IPS DF 6.9 (cell line): ENCODE measurements around the gene AOPEP.

ENCODE experiments used
- DNase-seq: peaks from one replicate; pipeline ENCODE4 v3.0.0-alpha.2; 2013; ENCODE audit warnings: low read depth, low spot score
- H3K27ac ChIP-seq: one replicate; pipeline ENCODE4 v1.5.1; 2013; ENCODE audit warnings: low read length, control low read depth
- H3K27me3 ChIP-seq: 2 replicates; pipeline ENCODE4 v1.6.1; 2013; ENCODE audit warnings: mild to moderate bottlenecking, low read length; ENCODE audit not compliant: control insufficient read depth, insufficient read depth
- H3K36me3 ChIP-seq: 2 replicates; pipeline ENCODE4 v1.6.1; 2013; ENCODE audit warnings: low read length; ENCODE audit not compliant: control insufficient read depth, insufficient read depth
- H3K4me1 ChIP-seq: 2 replicates; pipeline ENCODE4 v1.6.1; 2013; ENCODE audit warnings: low read length; ENCODE audit not compliant: control insufficient read depth, insufficient read depth
- H3K4me3 ChIP-seq: 2 replicates; pipeline ENCODE4 v1.5.1; 2013; ENCODE audit warnings: mild to moderate bottlenecking, low read length
- H3K9me3 ChIP-seq: 2 replicates; pipeline ENCODE4 v1.6.1; 2013; ENCODE audit warnings: low read length, inconsistent platforms; ENCODE audit not compliant: control insufficient read depth, insufficient read depth
- WGBS: extraction: QIAGEN DNeasy Blood & Tissue Kit; methylation state at CpG from one replicate; pipeline ENCODE4 v1.1.7; 2013; ENCODE audit warnings: mixed read lengths, missing lambda C conversion rate; ENCODE audit not compliant: insufficient read length, insufficient coverage; 5-methylcytosine and 5-hydroxymethylcytosine counted together

The AOPEP gene

GRCh38 chr9:94867281-94867841 lies 140.9 kb downstream of the AOPEP start:
- Histone ChIP-seq H3K4me3 (no peak overlapping the region), H3K36me3 (no peaks in the 10 kb centered on the region), H3K9me3 (no peaks in the 10 kb centered on the region), H3K27me3 (no peaks in the 10 kb centered on the region), H3K27ac (no peak overlapping the region), H3K4me1 (no peaks in the 10 kb centered on the region)
- no CpG with 5 or more reads among the region's 8 CpGs for WGBS
- DNase-seq = no peak

- no CpG with 5 or more reads among the region's 4 CpGs for WGBS
- H3K4me1 ChIP-seq = no peaks in the 10 kb centered on the region
- no peak for DNase-seq
These were observed 141.4 kb downstream of the AOPEP start for GRCh38 chr9:94867842-94868312.

GRCh38 chr9:94868464-94868863 lies 142.0 kb downstream of the AOPEP start:
- no peak overlapping the region for H3K4me3 ChIP-seq
- H3K9me3 ChIP-seq = no peaks in the 10 kb centered on the region
- no CpG with 5 or more reads among the region's 2 CpGs for WGBS
- no peak overlapping the region for H3K27ac ChIP-seq
- H3K4me1 ChIP-seq = no peaks in the 10 kb centered on the region
- no peaks in the 10 kb centered on the region for H3K27me3 ChIP-seq
- DNase-seq = no peak
- no peaks in the 10 kb centered on the region for H3K36me3 ChIP-seq

More at GRCh38 chr9:94867842-94868312, 141.4 kb downstream of the AOPEP start:
- no peaks in the 10 kb centered on the region for H3K27me3 ChIP-seq
- H3K4me3 ChIP-seq = no peak overlapping the region
- no peak overlapping the region for H3K27ac ChIP-seq
- no peaks in the 10 kb centered on the region for H3K36me3 ChIP-seq
- no peaks in the 10 kb centered on the region for H3K9me3 ChIP-seq

GRCh38 chr9:94869415-94869843 lies 142.9 kb downstream of the AOPEP start:
- no CpG with 5 or more reads among the region's 4 CpGs for WGBS

GRCh38 chr9:94870465-94870792 lies 143.9 kb downstream of the AOPEP start:
- no peak for DNase-seq
- Histone ChIP-seq H3K4me1 (no peaks in the 10 kb centered on the region), H3K27me3 (no peaks in the 10 kb centered on the region), H3K36me3 (no peaks in the 10 kb centered on the region), H3K27ac (no peak overlapping the region), H3K9me3 (no peaks in the 10 kb centered on the region), H3K4me3 (no peak overlapping the region)
- WGBS = 100% methylated on average over 1 of the region's 3 CpGs

More at GRCh38 chr9:94869415-94869843, 142.9 kb downstream of the AOPEP start:
- Histone ChIP-seq H3K9me3 (no peaks in the 10 kb centered on the region), H3K4me1 (no peaks in the 10 kb centered on the region), H3K36me3 (no peaks in the 10 kb centered on the region), H3K4me3 (no peak overlapping the region), H3K27me3 (no peaks in the 10 kb centered on the region), H3K27ac (no peak overlapping the region)
- no peak for DNase-seq

- WGBS = no CpG with 5 or more reads among the region's 8 CpGs
- Histone ChIP-seq H3K27me3 (no peaks in the 10 kb centered on the region), H3K27ac (no peak overlapping the region), H3K4me1 (no peaks in the 10 kb centered on the region), H3K4me3 (no peak overlapping the region), H3K36me3 (no peaks in the 10 kb centered on the region), H3K9me3 (no peaks in the 10 kb centered on the region)
- DNase-seq = no peak
These were observed 144.5 kb downstream of the AOPEP start for GRCh38 chr9:94870793-94871558.

GRCh38 chr9:94872083-94872833 lies 145.8 kb downstream of the AOPEP start:
- Histone ChIP-seq H3K4me1 (no peaks in the 10 kb centered on the region), H3K4me3 (no peak overlapping the region), H3K27ac (no peak overlapping the region), H3K9me3 (no peaks in the 10 kb centered on the region), H3K27me3 (no peaks in the 10 kb centered on the region), H3K36me3 (no peaks in the 10 kb centered on the region)
- DNase-seq = no peak
- no CpG with 5 or more reads among the region's 13 CpGs for WGBS

- Histone ChIP-seq H3K4me3 (no peak overlapping the region), H3K4me1 (no peaks in the 10 kb centered on the region), H3K27ac (no peak overlapping the region), H3K27me3 (no peaks in the 10 kb centered on the region), H3K9me3 (no peaks in the 10 kb centered on the region), H3K36me3 (no peaks in the 10 kb centered on the region)
- DNase-seq = no peak
- WGBS = no CpG with 5 or more reads among the region's 3 CpGs
These were observed 146.5 kb downstream of the AOPEP start for GRCh38 chr9:94872891-94873511.

GRCh38 chr9:94874316-94874715 lies 147.8 kb downstream of the AOPEP start:
- H3K4me3 ChIP-seq = no peak overlapping the region
- H3K4me1 ChIP-seq = no peaks in the 10 kb centered on the region
- H3K27ac ChIP-seq = no peak overlapping the region
- H3K9me3 ChIP-seq = no peaks in the 10 kb centered on the region
- no CpG with 5 or more reads among the region's 3 CpGs for WGBS
- no peaks in the 10 kb centered on the region for H3K27me3 ChIP-seq
- DNase-seq = no peak
- H3K36me3 ChIP-seq = no peaks in the 10 kb centered on the region

GRCh38 chr9:94875300-94876020 lies 149.0 kb downstream of the AOPEP start:
- no peak for DNase-seq
- Histone ChIP-seq H3K9me3 (no peaks in the 10 kb centered on the region), H3K36me3 (no peaks in the 10 kb centered on the region), H3K27me3 (no peaks in the 10 kb centered on the region), H3K4me1 (no peaks in the 10 kb centered on the region), H3K27ac (no peak overlapping the region), H3K4me3 (no peak overlapping the region)
- no CpG with 5 or more reads among the region's 5 CpGs for WGBS
